GM13976 (cell line): ENCODE results near the gene MAD1L1.

Experiments
- DNase-seq: peaks from one replicate; pipeline ENCODE4 v3.0.0; 2012; ENCODE audit warnings: low spot score
- CTCF ChIP-seq: IDR thresholded peaks from 2 replicates; pipeline ENCODE4 v1.5.1; 2012; ENCODE audit warnings: borderline replicate concordance, mild to moderate bottlenecking; ENCODE audit not compliant: insufficient read depth; ENCODE audit errors: extremely low read depth, missing control alignments, control extremely low read depth
- in situ Hi-C: fragments of 300-500 bp; cut with MboI; formaldehyde crosslinking; loops from one replicate; pipeline ENCODE4 v1.12.0; 2022; ENCODE audit warnings: low sequenced_read_pairs, mixed read lengths, inconsistent platforms; ENCODE audit not compliant: unreplicated experiment

The MAD1L1 gene

GRCh38 chr7:2111568-2111967, 121.2 kb downstream of the MAD1L1 start:
- DNase-seq = no peak
- in situ Hi-C loops = no loop called here
- TF ChIP-seq CTCF = no peak

- TF ChIP-seq CTCF = no peak
- no peak for DNase-seq
- in situ Hi-C loops = no loop called here
Observed at GRCh38 chr7:2110610-2111396, 121.9 kb downstream of the MAD1L1 start.

- peak; percentile 70 for DNase-seq
- in situ Hi-C loops = no loop called here
- no peak for TF ChIP-seq CTCF
Observed at GRCh38 chr7:2109936-2110609, 122.7 kb downstream of the MAD1L1 start.

- no peak for TF ChIP-seq CTCF
- in situ Hi-C loops = no loop called here
- DNase-seq = no peak
Observed at GRCh38 chr7:2109251-2109872, 123.4 kb downstream of the MAD1L1 start.

GRCh38 chr7:2108501-2109250, 124.1 kb downstream of the MAD1L1 start:
- no peak for DNase-seq
- in situ Hi-C loops = no loop called here
- TF ChIP-seq CTCF = no peak

- in situ Hi-C loops = no loop called here
- TF ChIP-seq CTCF = no peak
- DNase-seq = no peak
Observed at GRCh38 chr7:2108071-2108455, 124.7 kb downstream of the MAD1L1 start.
